OCI-LY1 (cell line): Measurements from ENCODE around the gene FADD.
"Not testable (repeated sequence)": the region's sequence is repeated elsewhere in the genome, so short reads cannot be mapped to it uniquely, and the experiment has no call there.

ENCODE experiments used
- H2AFZ ChIP-seq: fragments of 200-600 bp; sonication (generic), shearing (Covaris generic); 2 replicates; pipeline ENCODE4 v1.6.0; 2014; ENCODE audit warnings: antibody characterized with exemption, mild to moderate bottlenecking, low read length
- H3F3A ChIP-seq: fragments of 200-600 bp; sonication (generic), shearing (Covaris generic); 2 replicates; pipeline ENCODE4 v1.6.0; 2014; ENCODE audit warnings: mild to moderate bottlenecking, antibody characterized with exemption, low read length, moderate library complexity; ENCODE audit not compliant: insufficient read depth
- H3K27ac ChIP-seq: fragments of 200-600 bp; sonication (generic); 2 replicates; pipeline ENCODE4 v1.5.1; 2014; ENCODE audit warnings: low read length, mixed run types, mild to moderate bottlenecking, low read depth; ENCODE audit not compliant: poor library complexity, severe bottlenecking
- H3K27me3 ChIP-seq: fragments of 200-600 bp; sonication (generic); 2 replicates; pipeline ENCODE4 v1.6.0; 2014; ENCODE audit warnings: antibody characterized with exemption, mild to moderate bottlenecking, low read length, moderate library complexity; ENCODE audit not compliant: insufficient read depth
- H3K36me3 ChIP-seq: fragments of 200-600 bp; sonication (generic); 2 replicates; pipeline ENCODE4 v1.6.1; 2014; ENCODE audit warnings: mild to moderate bottlenecking, antibody characterized with exemption, low read length, moderate library complexity, mixed read lengths; ENCODE audit not compliant: insufficient read depth
- H3K4me1 ChIP-seq: fragments of 200-600 bp; sonication (generic); 2 replicates; pipeline ENCODE4 v1.5.1; 2014; ENCODE audit warnings: mild to moderate bottlenecking, low read length, moderate library complexity; ENCODE audit not compliant: insufficient read depth, severe bottlenecking
- H3K4me2 ChIP-seq: fragments of 200-600 bp; sonication (generic), shearing (Covaris generic); 2 replicates; pipeline ENCODE4 v1.6.1; 2014; ENCODE audit warnings: low read length
- H3K4me3 ChIP-seq: fragments of 200-600 bp; sonication (generic); 2 replicates; pipeline ENCODE4 v1.5.1; 2014; ENCODE audit warnings: low read length, low read depth, mild to moderate bottlenecking, mixed read lengths; ENCODE audit not compliant: poor library complexity, severe bottlenecking
- H3K79me2 ChIP-seq: fragments of 200-600 bp; shearing (Covaris generic); 2 replicates; pipeline ENCODE4 v1.6.1; 2016; ENCODE audit warnings: mixed run types, low read length, mixed read lengths; ENCODE audit not compliant: insufficient read depth
- H3K9ac ChIP-seq: fragments of 200-600 bp; sonication (generic), shearing (Covaris generic); 2 replicates; pipeline ENCODE4 v1.6.1; 2014; ENCODE audit warnings: mild to moderate bottlenecking, low read length, mixed read lengths
- H3K9me2 ChIP-seq: fragments of 200-600 bp; sonication (generic), shearing (Covaris generic); 2 replicates; pipeline ENCODE4 v1.6.1; 2014; ENCODE audit warnings: low read depth, mild to moderate bottlenecking, low read length, mixed read lengths
- H3K9me3 ChIP-seq: fragments of 200-600 bp; shearing (Covaris generic); 2 replicates; pipeline ENCODE4 v1.6.1; 2014; ENCODE audit warnings: low read length, mixed read lengths
- H4K20me1 ChIP-seq: fragments of 200-600 bp; sonication (generic), shearing (Covaris generic); 2 replicates; pipeline ENCODE4 v1.6.0; 2016; ENCODE audit warnings: mild to moderate bottlenecking, low read length; ENCODE audit not compliant: insufficient read depth
- EZH2 ChIP-seq: fragments of 200-600 bp; sonication (generic), shearing (Covaris generic); IDR thresholded peaks from 2 replicates; pipeline ENCODE4 v1.8.0; 2017; ENCODE audit warnings: borderline replicate concordance, mixed run types, mild to moderate bottlenecking, antibody characterized with exemption, low read length, moderate library complexity, mixed read lengths
- TF ChIP-seq, protein P1 (sequence below): fragments of 200-600 bp; sonication (generic), shearing (Covaris generic); IDR thresholded peaks from 2 replicates; pipeline ENCODE4 v1.5.1; 2017; ENCODE audit warnings: mild to moderate bottlenecking, antibody characterized with exemption, low read length, moderate library complexity, mixed read lengths

FADD gene

DNA sequence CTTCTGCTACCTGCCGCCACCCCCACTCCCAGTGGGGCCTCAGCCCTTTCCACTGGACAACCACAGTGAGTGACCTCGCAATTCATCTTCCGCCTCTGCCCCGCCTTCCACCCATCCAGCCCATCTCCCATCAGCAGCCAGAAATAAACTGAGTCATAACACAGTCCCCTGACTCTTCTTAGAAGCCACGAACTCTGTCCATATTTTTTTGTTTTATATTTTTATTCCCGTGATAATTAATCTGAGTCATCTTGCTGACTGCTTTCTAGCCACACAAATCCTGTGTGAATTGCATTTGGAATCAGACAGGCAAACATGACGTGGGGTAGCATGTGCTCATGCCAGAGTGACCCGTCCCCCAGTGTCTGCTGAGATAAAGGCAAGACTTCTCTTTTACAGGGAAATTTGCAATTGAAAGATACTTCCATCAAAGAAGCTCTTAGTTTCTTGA lies 7.0 kb downstream of the FADD start:
- Histone ChIP-seq H3K4me3 (no peak overlapping the region), H3K27ac (no peak overlapping the region), H3K4me2 (no peak overlapping the region), H3K79me2 (0 out of 2 replicates have a peak, but pooled peaks cover under 1% of the 10 kb centered on the region), H4K20me1 (peaks cover 3% of the 10 kb centered on the region; the same call in 1 of the 2 replicates), H3K4me1 (no peaks in the 10 kb centered on the region), H3K9me3 (no peaks in the 10 kb centered on the region), H3K9ac (no peak overlapping the region), H3K27me3 (no peaks in the 10 kb centered on the region), H3K9me2 (no peaks in the 10 kb centered on the region), H2AFZ (no peak overlapping the region), H3F3A (no peaks in the 10 kb centered on the region), H3K36me3 (peaks cover 45% of the 10 kb centered on the region)
- TF ChIP-seq, protein P1, sequence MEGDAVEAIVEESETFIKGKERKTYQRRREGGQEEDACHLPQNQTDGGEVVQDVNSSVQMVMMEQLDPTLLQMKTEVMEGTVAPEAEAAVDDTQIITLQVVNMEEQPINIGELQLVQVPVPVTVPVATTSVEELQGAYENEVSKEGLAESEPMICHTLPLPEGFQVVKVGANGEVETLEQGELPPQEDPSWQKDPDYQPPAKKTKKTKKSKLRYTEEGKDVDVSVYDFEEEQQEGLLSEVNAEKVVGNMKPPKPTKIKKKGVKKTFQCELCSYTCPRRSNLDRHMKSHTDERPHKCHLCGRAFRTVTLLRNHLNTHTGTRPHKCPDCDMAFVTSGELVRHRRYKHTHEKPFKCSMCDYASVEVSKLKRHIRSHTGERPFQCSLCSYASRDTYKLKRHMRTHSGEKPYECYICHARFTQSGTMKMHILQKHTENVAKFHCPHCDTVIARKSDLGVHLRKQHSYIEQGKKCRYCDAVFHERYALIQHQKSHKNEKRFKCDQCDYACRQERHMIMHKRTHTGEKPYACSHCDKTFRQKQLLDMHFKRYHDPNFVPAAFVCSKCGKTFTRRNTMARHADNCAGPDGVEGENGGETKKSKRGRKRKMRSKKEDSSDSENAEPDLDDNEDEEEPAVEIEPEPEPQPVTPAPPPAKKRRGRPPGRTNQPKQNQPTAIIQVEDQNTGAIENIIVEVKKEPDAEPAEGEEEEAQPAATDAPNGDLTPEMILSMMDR: no peak
- TF ChIP-seq EZH2: no peak

DNA sequence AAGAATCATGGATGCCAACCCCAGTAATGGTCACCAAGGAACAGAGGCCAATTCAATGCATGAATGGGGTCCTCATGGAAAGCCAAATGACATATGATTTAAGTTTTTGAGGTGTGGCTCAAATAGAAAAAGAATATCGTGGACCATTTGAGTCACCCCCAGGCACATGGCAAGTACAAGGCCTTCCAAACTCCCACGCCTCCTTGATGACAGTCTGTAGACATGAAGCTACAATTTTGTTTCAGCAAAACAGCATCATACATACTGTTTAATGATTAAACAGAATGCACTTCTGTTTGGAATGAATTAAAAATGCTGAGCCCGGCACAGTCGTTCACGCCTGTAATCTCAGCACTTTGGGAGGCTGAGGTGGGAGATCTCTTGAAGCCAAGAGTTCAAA lies 7.4 kb downstream of the FADD start:
- no peak overlapping the region for H3K4me3 ChIP-seq
- H3K36me3 ChIP-seq: peaks cover 40% of the 10 kb centered on the region
- no peaks in the 10 kb centered on the region for H3F3A ChIP-seq
- H3K9ac ChIP-seq: no peak overlapping the region
- H3K9me2 ChIP-seq: no peaks in the 10 kb centered on the region
- H3K27ac ChIP-seq: no peak overlapping the region
- H4K20me1 ChIP-seq: 0 out of 2 replicates have a peak, but pooled peaks cover 2% of the 10 kb centered on the region
- H3K27me3 ChIP-seq: no peaks in the 10 kb centered on the region
- no peak overlapping the region for H3K4me2 ChIP-seq
- TF ChIP-seq, protein P1: no peak
- no peak for TF ChIP-seq EZH2
- H3K9me3 ChIP-seq: no peaks in the 10 kb centered on the region
- H2AFZ ChIP-seq: no peak overlapping the region
- H3K79me2 ChIP-seq: no peaks in the 10 kb centered on the region
- H3K4me1 ChIP-seq: no peaks in the 10 kb centered on the region

DNA sequence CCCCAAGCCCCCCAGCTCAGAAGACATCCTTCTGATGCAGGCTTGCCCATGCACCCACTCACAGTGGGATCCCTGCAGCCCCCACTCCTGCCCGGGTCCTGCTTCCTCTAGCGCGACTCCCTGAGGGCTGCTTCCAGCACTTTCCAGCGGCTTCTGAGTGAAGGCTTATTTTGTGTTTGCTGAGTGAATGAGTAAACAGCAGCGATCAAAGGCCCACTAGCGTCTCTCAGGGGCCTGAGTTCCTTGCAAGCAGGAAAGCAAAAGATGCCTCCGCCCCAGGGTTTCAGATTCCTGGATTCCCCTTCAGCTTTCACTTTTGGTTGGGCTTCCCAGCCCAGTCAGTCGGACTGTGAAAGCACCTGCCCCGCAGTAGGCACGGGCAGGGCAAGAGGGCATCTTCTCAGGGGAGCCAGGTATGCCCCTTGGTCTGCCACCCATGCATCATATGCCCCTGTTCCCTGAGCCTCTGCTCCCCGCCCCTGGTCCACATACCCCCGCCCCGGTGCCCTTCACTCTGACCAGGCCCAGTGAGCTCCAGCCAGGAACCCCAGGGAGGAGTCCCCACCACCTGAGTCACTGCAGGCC lies 9.2 kb downstream of the FADD start:
- Histone ChIP-seq H3K79me2 (no peaks in the 10 kb centered on the region), H3K9ac (no peak overlapping the region), H3K9me2 (no peaks in the 10 kb centered on the region), H3K4me1 (no peaks in the 10 kb centered on the region), H3F3A (no peaks in the 10 kb centered on the region), H4K20me1 (no peaks in the 10 kb centered on the region), H3K4me3 (no peak overlapping the region), H3K27ac (no peak overlapping the region), H3K9me3 (no peaks in the 10 kb centered on the region), H2AFZ (no peak overlapping the region), H3K36me3 (peaks cover 23% of the 10 kb centered on the region), H3K4me2 (no peak overlapping the region), H3K27me3 (no peaks in the 10 kb centered on the region)
- TF ChIP-seq, protein P1: no peak
- TF ChIP-seq EZH2: no peak

DNA sequence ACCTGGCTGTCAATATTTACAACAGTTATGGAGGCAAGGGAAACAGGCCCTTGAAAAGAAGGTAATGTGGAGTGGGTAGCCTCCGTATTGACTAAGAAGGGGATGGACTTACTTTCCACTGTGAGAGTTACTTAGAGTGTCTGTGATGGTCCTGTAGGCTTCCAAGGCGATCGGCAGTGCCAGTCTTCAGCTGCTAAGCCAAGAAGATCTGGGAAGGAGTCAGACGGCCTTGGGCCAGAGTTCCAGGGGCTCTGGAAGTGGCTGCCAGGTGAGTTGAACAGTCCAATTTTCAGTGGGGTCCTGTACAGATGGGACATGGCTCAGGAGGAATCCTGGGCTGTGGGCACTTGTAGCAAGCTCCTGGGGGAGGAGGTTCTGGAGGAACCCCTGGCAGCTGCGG lies 14.3 kb downstream of the FADD start:
- not testable (repeated sequence) for H2AFZ ChIP-seq, H3K9me3 ChIP-seq, H3K4me2 ChIP-seq, H3F3A ChIP-seq, H3K9me2 ChIP-seq, H3K79me2 ChIP-seq, H3K9ac ChIP-seq, H3K27me3 ChIP-seq, H3K4me3 ChIP-seq, H3K36me3 ChIP-seq, H4K20me1 ChIP-seq, H3K27ac ChIP-seq, H3K4me1 ChIP-seq

DNA sequence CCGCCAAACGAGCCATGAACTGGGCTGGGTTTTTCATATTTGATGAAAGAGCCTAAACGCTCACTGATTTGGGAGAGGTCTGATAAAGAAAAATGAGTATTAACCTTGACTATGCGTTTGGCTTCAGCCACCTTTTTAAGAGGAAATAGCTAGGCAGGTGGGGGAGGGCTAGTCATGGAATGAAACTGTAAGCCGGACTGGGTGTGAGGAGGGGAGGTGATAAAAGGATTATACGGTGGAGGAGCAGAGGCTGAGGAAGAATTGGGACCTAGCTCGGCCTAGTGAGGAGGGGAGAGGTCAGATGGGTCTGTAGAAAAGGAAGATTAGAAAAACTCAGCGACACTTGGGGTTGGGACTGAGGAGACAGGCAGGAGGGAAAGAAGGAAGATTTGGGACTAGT lies 15.0 kb downstream of the FADD start:
- not testable (repeated sequence) for H3K27me3 ChIP-seq, H2AFZ ChIP-seq, H3K36me3 ChIP-seq, H3F3A ChIP-seq, H3K9me2 ChIP-seq, H3K4me2 ChIP-seq, H3K4me3 ChIP-seq, H3K79me2 ChIP-seq, H3K27ac ChIP-seq, H3K9ac ChIP-seq, H3K9me3 ChIP-seq, H3K4me1 ChIP-seq, H4K20me1 ChIP-seq
